Colonic mucosa (tissue), 2 donors: ENCODE measurements around the gene WNT1. TPM values are rescaled to one million over a fixed set of nuclear protein-coding genes. Genes with fewer than 3 reads are reported as not detected.

Experiments used
- total RNA-seq, 2 donors: library from RNA; stranded (reverse); fragmentation: NEBNext Ultra II Directional in 1 of 2; extraction: Animal tissue kit (Norgen Biotek cat#: 25700) in 1 of 2; gene quantifications; one replicate each; pipeline ENCODE4 v1.2.1, GENCODE V29; 2021
- donor health status: DM: no; HTN: no; CAD: no.
- donor health status: DM: no; HTN: no; CAD: no.

Gene WNT1
- total RNA-seq, 2 donors from 2014 or later, result not detected

Other genes starting within 250 kb of the WNT1 start
- 100 to 1,000 TPM in 1 of 2 donors, 10 to 100 TPM in 1; 84.7 to 121 TPM for gene ADCY6, start 189.2 kb upstream of the WNT1 start, total RNA-seq
- 10 to 100 TPM; 23.4 to 54.5 TPM for gene CACNB3, start 159.8 kb upstream of the WNT1 start, total RNA-seq
- gene DDX23, start 126.2 kb upstream of the WNT1 start, total RNA-seq, result 100 to 1,000 TPM in 1 of 2 donors, 10 to 100 TPM in 1; 87.2 to 150 TPM
- 1 to 10 TPM; 2.5 to 3.4 TPM for gene RND1, start 112.5 kb upstream of the WNT1 start, total RNA-seq
- gene FKBP11, start 52.8 kb upstream of the WNT1 start, total RNA-seq, result 10 to 100 TPM; 33.7 to 47.4 TPM
- 100 to 1,000 TPM; 255 to 261 TPM for gene ARF3, start 20.8 kb upstream of the WNT1 start, total RNA-seq
- under 1 TPM; 0.24 to 0.47 TPM for gene WNT10B, start 6.6 kb upstream of the WNT1 start, total RNA-seq
- under 1 TPM; 0.17 to 0.21 TPM for gene DDN, start 21.1 kb downstream of the WNT1 start, total RNA-seq
- 10 to 100 TPM; 49.5 to 54.8 TPM for gene PRKAG1, start 40.5 kb downstream of the WNT1 start, total RNA-seq
- gene KMT2D, start 82.5 kb downstream of the WNT1 start, total RNA-seq, result 10 to 100 TPM; 50.2 to 87.5 TPM
- under 1 TPM; 0.27 to 0.32 TPM for gene RHEBL1, start 91.7 kb downstream of the WNT1 start, total RNA-seq
- under 1 TPM; 0.29 to 0.52 TPM for gene DHH, start 116.5 kb downstream of the WNT1 start, total RNA-seq
- gene LMBR1L, start 132.5 kb downstream of the WNT1 start, total RNA-seq, result 10 to 100 TPM; 36.9 to 38.2 TPM
- 1,000 to 10,000 TPM in 1 of 2 donors, 100 to 1,000 TPM in 1; 445 to 1,717 TPM for gene TUBA1B, start 153.1 kb downstream of the WNT1 start, total RNA-seq
- 10 to 100 TPM; 16.9 to 70.3 TPM for gene TUBA1A, start 210.8 kb downstream of the WNT1 start, total RNA-seq